Measurements from ENCODE around the gene LTN1.

Gene LTN1

GRCh38 chr21:28972398-28972797 lies 20.3 kb downstream of the LTN1 start:
- ATAC-seq (replicated peaks) (no peak), DNase-seq (no peak)
- Mint-ChIP-seq H3K27ac (no peak overlapping the region), H3K27me3 (no peaks in the 10 kb centered on the region), H3K4me3 (no peak overlapping the region), H3K4me1 (ENCODE audit: low read depth in 2 of 2) (peaks cover 4 to 14% of the 10 kb centered on the region in 2 donors), H3K36me3 (ENCODE audit: insufficient read depth) (peaks cover 65% of the 10 kb centered on the region), H3K9me3 (no peaks in the 10 kb centered on the region)

GRCh38 chr21:28971171-28971570 lies 21.5 kb downstream of the LTN1 start:
- Mint-ChIP-seq H3K4me3 (no peak overlapping the region), H3K27ac (peak overlapping the region in 1 of 2 donors; percentile 25), H3K4me1 (ENCODE audit: low read depth in 2 of 2) (peaks cover 4 to 14% of the 10 kb centered on the region in 2 donors), H3K9me3 (no peaks in the 10 kb centered on the region), H3K36me3 (ENCODE audit: insufficient read depth) (peaks cover 67% of the 10 kb centered on the region), H3K27me3 (no peaks in the 10 kb centered on the region)
- no peak for ATAC-seq (replicated peaks)
- DNase-seq = no peak

GRCh38 chr21:28963831-28964230 lies 28.8 kb downstream of the LTN1 start:
- no peaks in the 10 kb centered on the region for H3K27me3 Mint-ChIP-seq
- no peak for ATAC-seq (replicated peaks)
- H3K4me3 Mint-ChIP-seq = no peak overlapping the region
- peaks cover under 1 to 4% of the 10 kb centered on the region in 2 donors for H3K4me1 Mint-ChIP-seq (ENCODE audit: low read depth in 2 of 2)
- peaks cover 78% of the 10 kb centered on the region for H3K36me3 Mint-ChIP-seq (ENCODE audit: insufficient read depth)
- H3K9me3 Mint-ChIP-seq = no peaks in the 10 kb centered on the region
- DNase-seq = no peak
- H3K27ac Mint-ChIP-seq = no peak overlapping the region

GRCh38 chr21:28962465-28962864 lies 30.2 kb downstream of the LTN1 start:
- Mint-ChIP-seq H3K4me1 (ENCODE audit: low read depth in 2 of 2) (peaks cover 4 to 6% of the 10 kb centered on the region in 2 donors), H3K9me3 (no peaks in the 10 kb centered on the region), H3K27me3 (no peaks in the 10 kb centered on the region), H3K4me3 (no peak overlapping the region), H3K36me3 (ENCODE audit: insufficient read depth) (peaks cover 78% of the 10 kb centered on the region), H3K27ac (peak overlapping the region; percentile 6 to 39)
- no peak for ATAC-seq (replicated peaks)
- DNase-seq = no peak

GRCh38 chr21:28961927-28962326 lies 30.8 kb downstream of the LTN1 start:
- Mint-ChIP-seq H3K4me1 (ENCODE audit: low read depth in 2 of 2) (peaks cover 4 to 6% of the 10 kb centered on the region in 2 donors), H3K9me3 (no peaks in the 10 kb centered on the region), H3K27ac (no peak overlapping the region), H3K27me3 (no peaks in the 10 kb centered on the region), H3K4me3 (no peak overlapping the region), H3K36me3 (ENCODE audit: insufficient read depth) (peaks cover 78% of the 10 kb centered on the region)
- DNase-seq = no peak
- no peak for ATAC-seq (replicated peaks)

GRCh38 chr21:28960245-28960644 lies 32.4 kb downstream of the LTN1 start:
- Mint-ChIP-seq H3K27ac (peak overlapping the region in 1 of 2 donors; percentile 62), H3K4me3 (no peak overlapping the region), H3K36me3 (ENCODE audit: insufficient read depth) (peaks cover 72% of the 10 kb centered on the region), H3K9me3 (no peaks in the 10 kb centered on the region), H3K27me3 (no peaks in the 10 kb centered on the region), H3K4me1 (ENCODE audit: low read depth in 2 of 2) (peaks cover 4 to 6% of the 10 kb centered on the region in 2 donors)
- ATAC-seq (replicated peaks) (no peak), DNase-seq (no peak)

GRCh38 chr21:28959367-28960099 lies 33.1 kb downstream of the LTN1 start:
- DNase-seq (no peak), ATAC-seq (replicated peaks) (no peak)
- no peaks in the 10 kb centered on the region for H3K9me3 Mint-ChIP-seq
- H3K36me3 Mint-ChIP-seq (ENCODE audit: insufficient read depth) = peaks cover 76% of the 10 kb centered on the region
- peak overlapping the region in 1 of 2 donors; percentile 62 for H3K27ac Mint-ChIP-seq
- H3K4me1 Mint-ChIP-seq (ENCODE audit: low read depth in 2 of 2) = peaks cover 8 to 9% of the 10 kb centered on the region in 2 donors
- H3K4me3 Mint-ChIP-seq = no peak overlapping the region
- no peaks in the 10 kb centered on the region for H3K27me3 Mint-ChIP-seq

GRCh38 chr21:28953247-28953646 lies 39.4 kb downstream of the LTN1 start:
- Mint-ChIP-seq H3K27me3 (no peaks in the 10 kb centered on the region), H3K9me3 (no peaks in the 10 kb centered on the region), H3K4me1 (ENCODE audit: low read depth in 2 of 2) (peaks cover 5 to 8% of the 10 kb centered on the region in 2 donors), H3K27ac (no peak overlapping the region), H3K36me3 (ENCODE audit: insufficient read depth) (peaks cover 64% of the 10 kb centered on the region), H3K4me3 (no peak overlapping the region)
- DNase-seq (no peak), ATAC-seq (replicated peaks) (no peak)

- Mint-ChIP-seq H3K4me3 (no peak overlapping the region), H3K27ac (no peak overlapping the region), H3K36me3 (ENCODE audit: insufficient read depth) (peaks cover 60% of the 10 kb centered on the region), H3K4me1 (ENCODE audit: low read depth in 2 of 2) (peaks cover 4 to 8% of the 10 kb centered on the region in 2 donors), H3K27me3 (no peaks in the 10 kb centered on the region), H3K9me3 (no peaks in the 10 kb centered on the region)
- ATAC-seq (replicated peaks) (no peak), DNase-seq (no peak)
Measured at GRCh38 chr21:28952686-28953085, 40.0 kb downstream of the LTN1 start.

- no peaks in the 10 kb centered on the region for H3K27me3 Mint-ChIP-seq
- DNase-seq (no peak), ATAC-seq (replicated peaks) (no peak)
- H3K27ac Mint-ChIP-seq = peak overlapping the region in 1 of 2 donors; percentile 1
- peaks cover 0 to 2% of the 10 kb centered on the region in 2 donors for H3K4me1 Mint-ChIP-seq (ENCODE audit: low read depth in 2 of 2)
- peaks cover 62% of the 10 kb centered on the region for H3K36me3 Mint-ChIP-seq (ENCODE audit: insufficient read depth)
- H3K4me3 Mint-ChIP-seq = no peak overlapping the region
- no peaks in the 10 kb centered on the region for H3K9me3 Mint-ChIP-seq
Measured at GRCh38 chr21:28949318-28949717, 43.4 kb downstream of the LTN1 start.

GRCh38 chr21:28944296-28944695 lies 48.4 kb downstream of the LTN1 start:
- no peaks in the 10 kb centered on the region for H3K27me3 Mint-ChIP-seq
- no peaks in the 10 kb centered on the region for H3K9me3 Mint-ChIP-seq
- no peak for DNase-seq
- ATAC-seq (replicated peaks) = no peak
- peak overlapping the region in 1 of 2 donors; percentile 68 for H3K27ac Mint-ChIP-seq
- no peak overlapping the region for H3K4me3 Mint-ChIP-seq
- no peaks in the 10 kb centered on the region for H3K4me1 Mint-ChIP-seq (ENCODE audit: low read depth in 2 of 2)
- H3K36me3 Mint-ChIP-seq (ENCODE audit: insufficient read depth) = peaks cover 65% of the 10 kb centered on the region

GRCh38 chr21:28943631-28944030 lies 49.0 kb downstream of the LTN1 start:
- Mint-ChIP-seq H3K4me3 (no peak overlapping the region), H3K36me3 (ENCODE audit: insufficient read depth) (peaks cover 64% of the 10 kb centered on the region), H3K27me3 (no peaks in the 10 kb centered on the region), H3K9me3 (no peaks in the 10 kb centered on the region), H3K27ac (no peak overlapping the region), H3K4me1 (ENCODE audit: low read depth in 2 of 2) (no peaks in the 10 kb centered on the region)
- ATAC-seq (replicated peaks) (no peak), DNase-seq (no peak)

GRCh38 chr21:28938726-28939125 lies 54.0 kb downstream of the LTN1 start:
- no peak overlapping the region for H3K4me3 Mint-ChIP-seq
- peaks cover 60% of the 10 kb centered on the region for H3K36me3 Mint-ChIP-seq (ENCODE audit: insufficient read depth)
- peaks cover 0 to 1% of the 10 kb centered on the region in 2 donors for H3K4me1 Mint-ChIP-seq (ENCODE audit: low read depth in 2 of 2)
- no peaks in the 10 kb centered on the region for H3K9me3 Mint-ChIP-seq
- peak overlapping the region in 1 of 2 donors; percentile 8 for H3K27ac Mint-ChIP-seq
- DNase-seq = no peak
- no peaks in the 10 kb centered on the region for H3K27me3 Mint-ChIP-seq
- no peak for ATAC-seq (replicated peaks)

- H3K4me1 Mint-ChIP-seq (ENCODE audit: low read depth in 2 of 2) = peaks cover 0 to 1% of the 10 kb centered on the region in 2 donors
- DNase-seq = no peak
- H3K4me3 Mint-ChIP-seq = no peak overlapping the region
- no peak for ATAC-seq (replicated peaks)
- no peak overlapping the region for H3K27ac Mint-ChIP-seq
- no peaks in the 10 kb centered on the region for H3K27me3 Mint-ChIP-seq
- no peaks in the 10 kb centered on the region for H3K9me3 Mint-ChIP-seq
- H3K36me3 Mint-ChIP-seq (ENCODE audit: insufficient read depth) = peaks cover 56% of the 10 kb centered on the region
Measured at GRCh38 chr21:28937737-28938136, 54.9 kb downstream of the LTN1 start.

All from effector memory CD8-positive, alpha-beta T cell (primary cell).